ENCODE data around the gene CAVIN3. TPM values are rescaled to one million over a fixed set of nuclear protein-coding genes. Genes with fewer than 3 reads are reported as not detected.

Gene CAVIN3
- total and polyA plus RNA-seq, 2 donors (not counting 3 experiments of a cell fraction or from before 2014, with no cell fraction given) = 153 to 241 TPM

DNA sequence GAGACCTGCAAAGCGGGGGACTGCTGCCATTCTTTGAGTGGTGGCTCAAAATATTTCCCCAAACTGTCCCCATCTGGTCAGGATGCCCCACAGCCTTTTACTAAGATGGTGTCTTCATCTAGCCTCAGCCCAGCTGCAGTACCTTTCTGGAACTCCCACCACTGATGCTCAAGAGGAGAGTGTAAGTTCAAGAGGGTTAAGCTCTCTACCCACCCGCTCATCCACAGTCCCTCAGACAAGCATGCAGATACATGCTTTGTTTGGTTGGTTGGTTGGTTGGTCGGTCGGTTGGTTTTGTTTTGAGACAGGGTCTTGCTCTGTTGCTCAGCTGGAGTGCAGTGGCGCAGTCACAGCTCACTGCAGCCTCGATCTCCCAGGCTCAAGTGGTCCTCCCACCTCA lies 14.5 kb upstream of the CAVIN3 start:
- Histone ChIP-seq H3K4me1 (ENCODE audit: control insufficient read depth, extremely low read depth, insufficient read depth, low read length) (peaks cover 5% of the 10 kb centered on the region), H3K27ac (ENCODE audit: insufficient read depth, low read depth, low read length) (no peak overlapping the region), H3K4me3 (replicated peaks in 1 of 3; ENCODE audit: insufficient read depth in 1 of 3, low read depth in 1 of 3, low read length in 3 of 3) (no peak overlapping the region), H3K36me3 (ENCODE audit: control insufficient read depth in 2 of 2, extremely low read depth in 1 of 2, insufficient read depth in 2 of 2, low read length in 2 of 2) (no peaks in the 10 kb centered on the region), H2AFZ (ENCODE audit: low read depth, low read length) (no peak overlapping the region), H4K20me1 (replicated peaks; ENCODE audit: control insufficient read depth, extremely low read depth, insufficient read depth, low read length) (no peaks in the 10 kb centered on the region), H3K9me3 (replicated peaks; ENCODE audit: control insufficient read depth, insufficient read depth, low read length) (no peaks in the 10 kb centered on the region), H3K79me2 (ENCODE audit: control insufficient read depth, insufficient read depth, low read length) (no peaks in the 10 kb centered on the region), H3K9ac (replicated peaks; ENCODE audit: extremely low read depth, insufficient read depth, low read length) (no peak overlapping the region), H3K9me1 (replicated peaks; ENCODE audit: control insufficient read depth, extremely low read depth, insufficient read depth, low read length) (no peaks in the 10 kb centered on the region), H3K27me3 (ENCODE audit: control insufficient read depth in 2 of 2, insufficient read depth in 2 of 2, low read length in 2 of 2) (peaks cover 0 to 1% of the 10 kb centered on the region in 2 experiments), H3K4me2 (ENCODE audit: insufficient read depth, low read length) (no peak overlapping the region)
- BruUV-seq (replicated peaks) = no TSS peak
- TF ChIP-seq POLR2A (IDR thresholded peaks at IDR 0.05; ENCODE audit: low read depth, low read length) = no peak
- TF ChIP-seq POLR2AphosphoS5 (IDR thresholded peaks at IDR 0.05; ENCODE audit: insufficient read depth, low read depth, low read length) = no peak
- TF ChIP-seq, protein P1, sequence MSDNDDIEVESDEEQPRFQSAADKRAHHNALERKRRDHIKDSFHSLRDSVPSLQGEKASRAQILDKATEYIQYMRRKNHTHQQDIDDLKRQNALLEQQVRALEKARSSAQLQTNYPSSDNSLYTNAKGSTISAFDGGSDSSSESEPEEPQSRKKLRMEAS (IDR thresholded peaks at IDR 0.05; ENCODE audit: insufficient read depth, insufficient read length) = no peak
- no peak for TF ChIP-seq MYC (IDR thresholded peaks at IDR 0.05; ENCODE audit: low read depth, low read length)
- TF ChIP-seq JUN (IDR thresholded peaks at IDR 0.05; ENCODE audit: borderline replicate concordance, insufficient read depth, insufficient read length, low read depth) = no peak
- TF ChIP-seq GATA2 (IDR thresholded peaks at IDR 0.05; ENCODE audit: insufficient read depth, insufficient read length, low read depth, low read length) = no peak
- TF ChIP-seq, protein P2, sequence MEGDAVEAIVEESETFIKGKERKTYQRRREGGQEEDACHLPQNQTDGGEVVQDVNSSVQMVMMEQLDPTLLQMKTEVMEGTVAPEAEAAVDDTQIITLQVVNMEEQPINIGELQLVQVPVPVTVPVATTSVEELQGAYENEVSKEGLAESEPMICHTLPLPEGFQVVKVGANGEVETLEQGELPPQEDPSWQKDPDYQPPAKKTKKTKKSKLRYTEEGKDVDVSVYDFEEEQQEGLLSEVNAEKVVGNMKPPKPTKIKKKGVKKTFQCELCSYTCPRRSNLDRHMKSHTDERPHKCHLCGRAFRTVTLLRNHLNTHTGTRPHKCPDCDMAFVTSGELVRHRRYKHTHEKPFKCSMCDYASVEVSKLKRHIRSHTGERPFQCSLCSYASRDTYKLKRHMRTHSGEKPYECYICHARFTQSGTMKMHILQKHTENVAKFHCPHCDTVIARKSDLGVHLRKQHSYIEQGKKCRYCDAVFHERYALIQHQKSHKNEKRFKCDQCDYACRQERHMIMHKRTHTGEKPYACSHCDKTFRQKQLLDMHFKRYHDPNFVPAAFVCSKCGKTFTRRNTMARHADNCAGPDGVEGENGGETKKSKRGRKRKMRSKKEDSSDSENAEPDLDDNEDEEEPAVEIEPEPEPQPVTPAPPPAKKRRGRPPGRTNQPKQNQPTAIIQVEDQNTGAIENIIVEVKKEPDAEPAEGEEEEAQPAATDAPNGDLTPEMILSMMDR (IDR thresholded peaks at IDR 0.05; ENCODE audit: extremely low read depth in 1 of 2, insufficient read depth in 1 of 2, low read depth in 1 of 2, low read length in 2 of 2) = no peak
- no peak for TF ChIP-seq FOS (IDR thresholded peaks at IDR 0.05; ENCODE audit: borderline replicate concordance, insufficient read depth, low read length)
- no peak for TF ChIP-seq EZH2 (IDR thresholded peaks at IDR 0.05; ENCODE audit: borderline replicate concordance, low read depth, low read length, severe bottlenecking)
- dilution Hi-C loops (cut with MboI; ENCODE audit: extremely low pct_ligation_motif_present, low sequenced_read_pairs) = no loop called here
- no peak for FAIRE-seq
- intact Hi-C loops (cut with micrococcal nuclease) = no loop called here
- ChIA-PET POLR2A (no interaction called here), CTCF (interaction anchor here (1.0 to 3.4 kb wide), 2 partner anchors 10 to 28 kb away, joined by 3 to 20 read pairs; no protein-coding TSS in a partner anchor)
- no peak for DNase-seq (ENCODE audit: low read depth, low spot score)
